T-helper 1 cell (primary cell): Measurements from ENCODE around the gene ALCAM.

ENCODE experiments used
- DNase-seq, 5 donors: peaks; one replicate each; pipeline ENCODE4 v3.0.0-alpha.2; 2012 to 2020

The ALCAM gene

DNA sequence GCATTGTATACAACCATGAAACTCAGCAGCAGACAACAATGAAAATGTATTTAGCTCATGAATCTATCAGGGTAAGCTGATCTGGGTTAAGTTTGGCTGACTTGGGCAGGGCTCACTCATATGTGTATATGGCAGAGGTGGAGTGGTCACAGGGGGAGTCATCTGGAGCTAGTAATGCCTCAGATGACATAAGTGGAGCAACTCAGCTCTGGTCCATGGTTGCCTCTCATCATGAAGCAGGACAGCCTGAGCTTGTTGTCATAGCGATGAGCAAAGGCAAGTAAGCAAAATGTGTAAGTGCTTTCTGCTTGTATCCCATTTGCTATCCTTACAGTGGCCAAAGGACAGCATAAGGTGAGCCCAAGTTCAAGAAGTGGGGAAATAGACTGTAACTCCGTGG lies 64.5 kb downstream of the ALCAM start:
- DNase-seq: no peak

DNA sequence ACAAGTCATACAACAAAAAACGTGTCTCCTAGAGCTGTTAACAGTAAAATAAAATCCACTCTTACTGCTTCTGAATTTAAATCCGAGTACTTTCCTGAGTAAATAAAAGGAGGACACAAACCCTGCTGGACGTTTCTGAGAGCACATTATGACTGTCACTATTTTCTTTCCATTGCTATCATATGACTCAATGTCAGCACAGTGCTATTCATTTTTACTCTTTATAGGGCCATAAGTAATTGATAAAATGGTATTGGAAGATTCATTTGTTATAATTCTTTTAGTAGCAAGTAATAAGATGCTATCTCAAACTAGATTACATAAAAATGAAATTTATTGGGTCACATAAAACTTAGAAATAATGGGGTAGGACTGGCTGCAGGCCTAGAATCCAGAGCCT lies 68.6 kb downstream of the ALCAM start:
- DNase-seq: no peak

DNA sequence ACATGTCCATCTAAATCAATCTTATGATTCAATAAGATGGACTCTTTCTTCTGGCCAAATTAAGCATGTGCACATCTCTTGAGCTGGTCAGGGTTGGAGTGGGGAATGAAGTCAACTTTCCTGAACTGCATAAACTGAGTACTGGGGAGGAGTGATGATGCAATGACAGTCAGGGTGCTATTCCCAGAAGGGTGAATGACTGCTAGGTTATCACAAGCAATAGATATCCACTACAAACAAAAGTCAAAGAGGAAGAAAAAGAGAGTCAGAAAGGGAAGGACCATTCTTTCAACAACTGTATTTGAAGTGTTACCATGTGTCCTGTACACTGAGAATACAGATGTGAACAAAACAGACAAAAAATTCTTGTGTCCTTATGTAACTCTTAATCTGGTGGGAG lies 70.0 kb downstream of the ALCAM start:
- DNase-seq: no peak

DNA sequence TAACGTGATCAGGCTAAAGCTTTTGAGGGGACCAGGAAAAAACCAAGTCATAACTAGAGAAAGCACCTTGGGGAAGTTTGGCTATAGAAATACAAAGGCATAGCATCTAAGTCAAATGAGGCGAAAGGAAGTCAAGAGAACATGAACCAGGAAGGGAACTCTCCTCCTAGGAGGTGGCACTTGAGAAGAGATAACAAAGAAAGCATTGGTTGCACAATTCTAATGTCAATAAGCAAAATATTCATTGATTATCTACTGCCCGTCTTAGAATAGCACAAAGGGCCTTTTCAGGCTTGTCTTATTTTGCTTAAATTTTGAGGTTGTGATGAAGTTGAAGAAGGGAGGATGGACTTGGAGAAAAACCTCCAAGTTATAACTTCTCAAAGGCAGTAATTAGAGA lies 73.4 kb downstream of the ALCAM start:
- no peak for DNase-seq

DNA sequence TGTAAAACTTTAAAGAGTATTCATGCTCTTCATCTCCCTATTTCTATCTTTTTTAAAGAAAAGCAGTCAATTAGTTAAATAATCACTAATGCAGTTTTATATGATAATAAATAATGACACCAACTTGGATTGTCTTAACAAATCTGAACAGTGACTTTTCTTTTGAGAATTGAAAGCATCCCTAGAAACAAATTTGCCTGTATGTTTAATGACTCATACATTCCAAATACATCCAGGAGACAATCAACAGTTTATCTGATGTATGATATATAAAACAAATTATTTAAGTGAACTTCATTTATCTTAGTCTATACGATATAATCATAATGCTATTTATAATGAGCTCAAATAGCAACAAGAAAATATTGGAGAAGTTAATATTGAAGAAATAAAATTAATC lies 78.0 kb downstream of the ALCAM start:
- DNase-seq: no peak

DNA sequence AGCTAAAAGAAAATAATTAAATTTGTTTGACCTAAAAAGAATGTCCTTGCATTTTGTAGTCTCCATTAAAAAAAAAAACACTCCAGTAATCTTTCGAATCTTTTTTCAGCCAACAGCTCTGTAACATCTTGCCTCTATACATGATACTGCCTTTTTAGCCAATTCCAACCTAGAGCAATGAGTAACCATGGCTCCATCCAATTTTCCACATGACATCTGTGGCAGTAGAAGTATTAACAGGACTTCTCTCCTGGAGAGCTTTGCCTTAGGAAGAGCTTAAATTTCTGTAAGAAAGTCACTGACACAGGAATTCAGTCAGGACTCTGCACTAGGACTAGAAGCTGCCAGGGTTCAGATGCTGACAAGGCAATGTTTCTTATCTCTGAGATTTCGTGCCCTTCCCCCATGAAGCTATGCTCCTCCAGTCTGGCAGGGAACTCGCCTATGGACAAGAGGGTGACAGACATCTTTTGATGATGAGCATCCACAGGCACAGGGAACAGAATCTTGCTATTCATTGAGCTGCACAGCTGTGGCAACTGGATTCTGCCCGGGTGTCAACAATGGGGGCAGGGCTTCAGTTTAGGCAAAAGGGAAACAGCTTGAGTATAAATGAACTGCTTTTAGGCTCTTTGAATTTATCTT lies 81.8 kb downstream of the ALCAM start:
- DNase-seq: no peak

DNA sequence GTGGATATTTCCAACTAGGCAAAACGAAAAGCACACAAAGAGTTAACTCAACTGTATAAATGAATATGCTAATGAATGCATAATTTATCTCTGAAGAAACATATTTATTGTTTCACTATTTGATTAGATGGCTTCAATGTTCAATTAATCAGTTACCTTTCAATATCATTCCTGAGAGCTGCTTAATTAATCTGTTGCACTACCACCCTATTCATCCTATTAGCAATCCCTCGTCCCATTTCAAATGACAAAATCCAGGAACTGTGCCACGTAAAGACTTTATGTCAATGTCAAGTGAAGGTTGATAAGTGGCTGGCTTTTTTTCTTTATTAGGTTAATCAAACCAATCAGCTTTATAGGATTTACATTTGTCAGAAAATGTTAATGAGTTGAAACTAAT lies 82.7 kb downstream of the ALCAM start:
- no peak for DNase-seq

DNA sequence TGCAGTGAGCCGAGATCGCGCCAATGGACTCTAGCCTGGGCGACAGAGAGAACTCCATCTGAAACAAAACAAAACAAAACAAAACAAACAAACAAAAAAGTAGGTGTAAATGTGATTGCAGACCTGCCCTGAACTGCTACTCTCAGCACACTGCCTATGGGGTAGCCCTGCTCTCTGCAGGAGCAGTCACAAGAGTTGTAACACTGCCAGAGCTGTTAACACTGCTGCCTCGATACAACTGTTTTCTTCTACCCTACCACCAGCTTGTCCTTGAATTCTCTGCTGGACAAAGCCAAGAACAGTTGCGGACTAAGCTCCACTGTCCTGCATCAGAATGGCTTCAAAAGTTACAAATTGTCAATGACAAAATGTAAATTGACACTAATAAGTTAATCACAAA lies 89.3 kb downstream of the ALCAM start:
- DNase-seq: no peak

DNA sequence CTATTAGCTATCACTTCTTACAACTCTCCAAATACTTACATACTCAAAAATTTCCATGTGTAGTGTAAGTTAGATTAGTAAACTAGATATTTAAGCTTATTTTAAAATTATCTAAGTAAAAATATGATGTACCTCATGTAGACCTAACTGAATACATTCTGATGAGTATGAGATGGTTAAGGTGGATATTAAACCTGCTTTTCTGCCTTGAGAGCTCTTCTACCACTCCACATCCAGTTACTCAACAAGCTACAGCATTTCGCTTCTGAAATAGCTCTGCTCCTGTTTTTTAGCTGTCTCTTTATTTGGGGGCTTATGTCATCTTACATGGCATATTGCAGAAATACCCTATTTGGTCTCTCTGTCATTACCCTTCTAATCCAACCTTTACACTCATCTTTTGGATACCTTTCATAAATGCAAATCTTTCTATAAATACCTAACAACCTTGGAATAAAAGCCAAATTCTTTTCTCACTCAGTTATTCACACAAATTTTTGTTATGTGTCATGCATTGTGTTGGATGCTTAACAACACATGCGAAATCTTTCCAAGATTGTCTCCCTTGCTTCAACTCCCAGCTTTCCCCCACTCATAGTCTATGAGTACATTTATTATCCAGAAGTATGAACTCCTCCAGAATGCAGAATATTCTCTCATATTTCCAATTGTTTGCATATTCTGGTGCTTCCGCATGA lies 92.0 kb downstream of the ALCAM start:
- DNase-seq: no peak

DNA sequence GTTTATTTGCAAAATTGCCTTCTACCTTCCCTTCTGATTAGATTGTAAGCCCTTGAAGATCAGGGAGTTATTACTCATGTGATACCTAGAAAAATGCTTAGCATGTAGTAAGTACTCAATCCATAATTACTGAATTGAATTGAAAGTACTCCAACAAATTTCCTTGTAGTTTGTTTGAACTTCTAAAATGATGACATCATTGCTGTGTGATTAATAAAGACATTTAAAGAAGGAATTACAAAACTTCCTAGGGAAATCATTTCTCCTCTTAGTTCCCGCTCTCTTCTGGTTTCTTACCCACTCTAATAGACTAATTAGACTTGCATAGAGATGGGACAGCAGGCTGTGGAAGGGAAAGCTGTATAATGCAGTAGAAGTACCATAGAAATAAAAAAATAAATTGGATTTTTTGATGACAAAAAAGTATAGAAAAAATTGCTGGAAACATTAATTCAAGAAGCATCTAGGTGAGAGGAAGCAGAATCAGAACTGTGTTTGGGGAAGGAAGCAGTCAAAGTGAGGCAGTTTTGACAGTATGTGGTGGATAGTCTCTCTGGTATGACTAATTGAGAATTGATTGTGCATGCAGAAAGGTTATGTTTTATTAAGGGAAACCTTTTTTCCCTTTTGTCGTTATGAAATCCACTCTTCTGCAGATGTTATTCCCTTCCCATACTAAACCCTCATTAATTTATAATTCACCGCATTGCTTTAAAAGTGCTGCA lies 93.0 kb downstream of the ALCAM start:
- no peak for DNase-seq

DNA sequence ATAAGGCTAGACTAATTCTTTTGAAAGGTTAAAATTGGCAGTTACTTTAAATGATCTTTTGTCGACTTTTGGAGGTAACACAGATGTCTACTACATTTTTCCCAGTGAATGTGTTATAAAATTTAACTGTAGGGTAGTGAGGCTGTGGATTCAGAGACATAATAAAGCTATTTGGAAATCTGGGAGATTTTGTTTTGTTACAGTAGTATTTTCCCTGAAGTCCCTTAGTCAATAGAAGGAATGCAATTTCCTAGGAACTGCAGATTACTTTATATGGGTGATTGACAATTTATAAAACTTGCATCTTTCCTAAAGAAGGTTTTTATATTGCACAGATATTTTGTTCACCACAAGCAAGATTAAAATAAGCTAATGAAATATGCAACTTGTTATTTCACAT lies 96.9 kb downstream of the ALCAM start:
- no peak for DNase-seq

DNA sequence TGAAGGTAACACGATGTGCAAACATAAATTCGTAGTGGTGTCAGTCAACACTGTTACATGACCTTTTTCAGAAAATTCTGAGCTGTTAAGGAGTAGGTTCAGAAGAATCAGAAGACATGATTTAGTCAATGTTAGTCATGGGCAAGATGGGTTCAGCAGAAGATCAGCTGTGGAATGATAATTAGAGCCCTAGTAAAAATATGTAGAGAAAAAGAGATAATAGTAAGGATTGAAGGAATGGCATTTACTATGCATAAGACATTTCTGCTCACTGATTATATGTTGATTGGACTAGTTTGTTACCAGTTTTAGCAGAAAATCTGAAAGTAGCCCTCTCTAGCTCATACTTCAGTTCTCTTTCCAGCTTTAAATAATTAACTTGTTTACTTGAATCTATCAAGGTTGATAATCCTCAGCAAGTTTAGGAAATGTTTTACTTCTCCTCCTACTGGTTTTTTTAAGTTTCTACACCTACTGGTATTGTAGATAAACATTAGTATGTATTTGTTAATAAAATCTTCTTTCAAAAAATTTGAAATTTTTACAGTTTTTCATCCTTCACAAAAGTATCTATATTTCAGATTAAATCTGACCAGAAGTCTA lies 98.6 kb downstream of the ALCAM start:
- DNase-seq: no peak

DNA sequence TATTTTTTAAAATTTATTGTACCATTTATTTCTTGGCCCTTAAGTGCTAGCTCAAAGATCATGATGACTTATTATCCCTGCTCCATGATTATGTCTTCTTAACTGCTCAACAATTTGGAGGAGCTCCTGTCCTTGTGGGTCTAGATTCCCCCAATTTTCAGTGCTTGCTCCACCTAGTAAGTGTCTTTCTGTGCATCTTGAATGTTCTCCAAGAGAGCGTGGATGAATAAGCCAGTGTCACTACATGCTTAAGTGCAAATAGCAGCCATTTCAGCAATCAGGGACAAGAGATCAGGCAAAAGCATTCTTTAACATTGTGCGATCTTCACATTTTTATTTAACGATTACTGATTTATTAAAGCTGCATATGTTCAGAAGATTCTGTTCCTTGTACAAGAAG lies 99.4 kb downstream of the ALCAM start:
- no peak for DNase-seq

DNA sequence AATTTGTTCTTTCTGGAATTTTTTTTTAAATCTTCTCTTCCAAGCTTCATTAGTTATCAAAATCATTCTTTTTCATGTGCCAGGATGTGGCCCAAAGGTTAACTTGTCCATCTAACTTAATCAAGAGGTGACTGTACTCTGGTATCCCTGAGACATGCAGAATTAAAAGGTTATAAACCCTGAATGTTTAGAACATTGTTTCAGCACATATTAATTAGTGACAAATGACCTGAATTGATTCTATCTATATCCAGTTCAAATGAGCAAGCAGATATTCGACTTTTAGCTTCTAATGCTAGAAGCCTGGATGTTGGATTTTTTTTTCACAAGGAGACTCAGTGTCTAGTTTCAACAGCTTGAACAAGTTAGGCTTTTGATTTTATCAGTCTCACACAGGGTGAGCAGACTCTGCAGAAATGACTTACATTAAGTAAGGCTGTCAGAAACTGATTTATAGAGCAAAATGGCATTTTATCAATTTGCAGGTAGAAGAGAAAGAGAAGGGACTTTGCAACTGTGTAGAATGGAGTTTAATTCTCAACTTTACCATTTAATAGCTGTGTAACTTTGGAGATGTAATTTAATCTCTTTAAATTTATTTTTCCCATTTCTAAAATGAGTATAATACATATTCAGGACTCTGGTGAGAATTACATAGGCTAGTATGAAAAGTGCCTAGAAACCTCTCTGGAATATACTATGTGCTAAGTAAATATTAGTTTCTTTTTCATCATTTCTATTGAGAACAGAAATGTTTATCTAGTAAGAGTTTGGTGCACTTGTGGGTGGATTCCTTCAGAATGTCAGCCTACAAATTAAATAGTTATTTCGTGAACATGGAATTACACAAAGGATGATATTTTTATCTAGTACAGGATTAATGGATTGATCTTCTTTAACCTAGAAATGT lies 100.0 kb downstream of the ALCAM start:
- no peak for DNase-seq

DNA sequence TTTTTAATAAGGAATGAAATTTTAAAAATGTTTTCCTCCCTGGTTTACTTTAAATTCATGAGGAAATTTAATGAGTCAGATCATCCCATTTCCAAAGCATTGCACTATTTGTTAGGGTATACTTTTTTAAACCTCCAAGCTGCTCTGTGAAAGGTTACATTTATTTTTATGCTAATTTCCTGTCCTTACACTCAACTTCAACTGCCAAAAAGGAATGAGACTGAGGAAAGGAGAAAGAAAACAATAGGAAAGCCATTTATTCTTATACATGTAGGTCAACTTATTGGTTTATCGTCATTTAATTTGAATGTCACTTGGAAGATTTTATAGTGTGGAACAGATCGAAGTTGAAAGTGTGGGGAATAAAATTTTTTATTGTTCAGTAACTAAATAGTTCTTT lies 104.1 kb downstream of the ALCAM start:
- no peak for DNase-seq

DNA sequence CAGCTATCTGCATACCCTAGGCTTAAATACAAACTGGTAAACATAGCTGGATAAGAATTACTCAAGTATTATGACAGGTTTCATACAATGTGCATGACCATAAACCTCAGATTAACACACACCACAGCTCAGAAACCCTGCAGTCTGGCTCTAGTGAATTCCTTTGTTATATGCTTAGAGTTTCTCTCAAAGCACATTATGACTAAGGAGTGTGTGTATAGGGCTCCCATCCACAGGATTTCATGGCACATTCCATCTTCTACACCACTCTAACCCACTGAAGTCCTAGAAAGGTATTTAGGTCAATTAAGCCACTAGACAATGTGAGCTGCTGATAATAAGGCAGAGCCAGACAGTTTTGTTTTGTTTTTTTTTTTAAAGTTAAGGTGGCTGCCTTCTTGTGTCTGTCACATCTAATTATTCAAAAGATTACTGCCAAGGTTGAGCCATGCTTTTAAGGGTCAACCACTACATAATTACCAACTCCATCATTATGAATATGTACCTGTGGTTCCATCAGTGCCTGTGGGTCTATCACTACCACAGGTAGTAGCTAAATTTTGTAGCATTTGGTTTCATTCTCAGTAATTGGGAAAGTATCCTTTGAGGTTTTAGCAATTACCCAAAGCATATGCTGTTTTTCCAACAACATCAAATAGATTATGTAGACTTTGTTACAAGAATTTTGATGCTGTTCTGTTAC lies 107.0 kb downstream of the ALCAM start:
- no peak for DNase-seq

DNA sequence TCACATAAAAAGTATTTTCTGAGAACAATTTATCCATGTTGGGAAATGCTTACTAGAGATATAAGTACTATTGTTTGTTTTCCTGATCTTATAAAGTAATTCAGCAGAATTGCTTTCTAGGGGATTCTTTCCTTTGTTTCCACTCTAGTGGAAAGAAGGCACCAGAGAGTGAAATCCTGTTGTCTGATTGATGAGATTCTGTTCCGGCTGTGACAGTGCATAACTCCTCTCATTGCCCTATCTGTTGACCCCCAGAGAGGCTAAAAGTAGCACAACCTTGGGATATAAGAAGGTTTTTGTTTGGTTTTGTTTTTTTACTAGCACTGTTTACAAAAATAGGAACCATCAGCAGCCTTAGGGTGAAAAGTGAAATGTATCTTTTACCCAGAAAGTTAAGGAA lies 114.1 kb downstream of the ALCAM start:
- DNase-seq: no peak

DNA sequence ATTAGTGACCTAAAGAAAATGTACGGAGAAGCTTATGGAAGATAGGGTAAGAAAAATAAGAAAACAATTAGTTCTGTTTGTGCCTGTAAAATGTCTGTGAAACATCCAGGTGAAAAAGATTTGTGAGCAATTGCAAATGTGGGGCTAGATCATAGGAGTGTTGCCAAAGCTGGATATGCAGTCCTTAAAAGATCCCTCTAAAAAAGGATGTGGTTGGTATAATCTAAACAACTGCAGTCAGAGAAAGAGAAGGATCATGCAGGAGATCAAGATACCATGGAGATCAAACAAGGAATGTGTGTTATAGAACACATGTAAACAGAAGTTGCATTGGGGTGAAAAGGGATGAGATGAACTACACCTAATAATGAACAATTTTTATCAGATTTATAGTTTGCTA lies 116.8 kb downstream of the ALCAM start:
- no peak for DNase-seq

DNA sequence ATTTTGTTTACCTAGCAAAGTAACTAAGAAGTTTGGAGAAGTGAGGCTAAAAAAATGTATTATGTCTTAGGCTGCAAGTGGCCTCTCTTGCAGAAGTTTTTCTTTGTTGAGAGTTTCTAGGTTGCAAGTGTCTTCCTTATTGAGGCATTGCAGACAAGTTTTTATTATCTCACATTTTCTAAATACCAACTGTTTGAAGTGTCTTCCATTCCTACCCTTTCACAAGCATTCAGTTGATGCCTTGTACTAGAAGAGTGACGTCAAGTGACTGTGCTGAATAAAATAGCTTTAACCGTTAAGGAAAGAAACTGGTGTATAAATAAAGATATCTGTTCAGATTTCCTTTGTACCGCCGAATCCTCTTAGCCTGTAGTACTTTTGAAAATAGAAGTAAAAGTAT lies 123.3 kb downstream of the ALCAM start:
- DNase-seq: no peak

DNA sequence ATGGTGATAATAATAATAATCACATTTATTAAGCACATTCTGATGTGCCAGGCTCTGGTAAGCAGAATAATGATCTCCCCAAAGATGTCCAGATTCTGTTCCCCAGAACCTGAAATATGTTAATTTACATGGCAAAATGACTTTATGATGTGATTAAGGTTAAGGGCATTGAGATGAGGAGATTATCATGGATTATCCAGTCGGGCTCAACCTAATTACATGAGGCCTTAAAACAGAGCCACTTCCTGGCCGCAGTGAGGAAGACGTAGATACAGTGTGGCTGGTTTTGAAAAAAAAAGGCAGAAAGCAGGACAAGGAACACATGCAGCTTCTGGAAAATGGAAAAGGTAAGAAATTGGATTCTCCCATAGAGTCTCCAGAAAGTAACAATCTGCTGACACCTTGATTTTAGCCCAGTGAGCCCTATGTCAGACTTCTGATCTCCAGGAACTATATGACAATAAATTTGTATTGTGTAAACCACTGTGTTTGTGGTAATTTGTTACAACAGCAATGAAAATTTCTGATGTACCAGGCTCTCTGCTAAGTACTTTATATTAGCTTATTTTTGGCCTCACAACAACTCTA lies 126.7 kb downstream of the ALCAM start:
- no peak for DNase-seq

DNA sequence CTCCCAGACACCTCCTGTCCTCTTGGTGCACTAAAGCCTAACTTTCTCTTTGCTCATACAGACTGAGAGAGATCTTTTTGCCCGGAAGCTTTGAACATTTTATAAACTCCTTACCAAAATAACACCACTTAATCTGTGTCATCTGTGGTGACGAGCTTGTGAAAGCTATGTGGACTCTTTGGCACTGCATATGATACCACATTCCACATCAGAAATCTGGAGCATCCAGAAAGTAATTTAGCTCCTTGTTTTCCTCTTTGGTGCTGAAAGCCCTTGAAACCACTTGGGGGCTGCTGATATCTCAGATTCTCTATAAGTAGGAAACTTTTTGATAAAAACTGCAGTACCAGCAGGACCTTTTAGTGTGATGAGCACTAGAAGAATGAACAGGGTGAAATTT lies 128.3 kb downstream of the ALCAM start:
- DNase-seq: no peak

DNA sequence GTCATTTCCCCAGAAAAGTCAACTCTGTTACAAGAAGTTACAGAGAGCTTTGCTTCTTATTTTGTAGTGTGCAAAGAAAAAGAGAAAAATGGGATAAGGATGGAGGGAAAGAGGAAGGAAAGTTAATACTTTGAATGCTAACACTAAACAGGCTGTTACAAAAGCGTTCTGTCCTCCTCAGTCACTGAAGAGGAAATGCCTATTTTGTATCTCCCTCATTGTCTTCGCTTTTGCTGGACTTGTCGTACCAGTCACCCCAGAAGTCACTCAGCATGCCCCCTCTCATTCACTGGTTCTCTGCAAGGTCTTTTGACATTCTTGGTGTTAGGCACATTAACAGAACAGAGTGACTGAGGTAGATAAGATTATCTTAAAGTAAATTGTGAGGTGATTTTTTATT lies 129.6 kb downstream of the ALCAM start:
- no peak for DNase-seq
